LNCAP (cell line): ENCODE measurements around the gene MYD88.

ENCODE experiments used
- CTCF ChIP-seq: fragments of 450-650 bp; IDR thresholded peaks from 2 replicates; pipeline ENCODE4 v1.5.1; 2017; ENCODE audit warnings: mild to moderate bottlenecking

Gene MYD88

GRCh38 chr3:38154625-38155255 lies 16.3 kb downstream of the MYD88 start:
- no peak for TF ChIP-seq CTCF

DNA sequence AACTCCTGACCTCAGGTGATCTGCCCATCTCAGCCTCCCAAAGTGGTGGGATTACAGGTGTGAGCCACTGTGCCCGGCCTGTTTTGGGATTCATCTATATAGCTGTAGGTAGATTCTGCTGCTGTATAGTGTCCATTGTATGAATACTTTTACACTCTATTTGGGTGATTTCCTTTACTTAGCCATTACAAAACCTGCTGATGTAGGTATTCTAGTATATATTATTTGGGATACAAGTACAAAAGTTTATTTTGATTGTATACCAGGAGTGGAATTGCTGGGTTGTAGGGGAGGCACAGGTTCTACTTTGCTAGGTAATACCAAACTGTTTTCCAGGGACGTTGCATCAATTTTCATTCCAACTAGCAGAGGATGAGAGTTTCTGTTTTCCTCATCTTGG lies 17.4 kb downstream of the MYD88 start:
- no peak for TF ChIP-seq CTCF

DNA sequence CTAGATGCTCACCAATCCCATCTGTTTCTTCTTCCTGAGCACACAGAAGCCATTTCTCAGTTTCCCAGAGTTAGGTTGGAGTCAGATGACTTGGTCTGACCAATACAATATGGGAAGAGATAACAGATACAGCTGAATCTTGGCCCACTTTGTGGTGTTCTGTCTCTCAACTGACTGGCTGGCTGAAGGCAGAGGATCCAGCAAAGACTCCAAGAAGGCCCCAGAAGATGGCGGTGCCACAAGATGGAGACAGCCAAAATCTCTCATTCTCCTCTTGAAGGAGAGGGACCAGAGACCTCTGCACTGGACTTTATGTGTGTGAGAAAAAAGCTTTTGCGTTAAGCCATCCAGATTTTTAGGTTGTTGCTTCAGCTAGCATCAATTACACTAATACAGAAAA lies 18.7 kb downstream of the MYD88 start:
- no peak for TF ChIP-seq CTCF

DNA sequence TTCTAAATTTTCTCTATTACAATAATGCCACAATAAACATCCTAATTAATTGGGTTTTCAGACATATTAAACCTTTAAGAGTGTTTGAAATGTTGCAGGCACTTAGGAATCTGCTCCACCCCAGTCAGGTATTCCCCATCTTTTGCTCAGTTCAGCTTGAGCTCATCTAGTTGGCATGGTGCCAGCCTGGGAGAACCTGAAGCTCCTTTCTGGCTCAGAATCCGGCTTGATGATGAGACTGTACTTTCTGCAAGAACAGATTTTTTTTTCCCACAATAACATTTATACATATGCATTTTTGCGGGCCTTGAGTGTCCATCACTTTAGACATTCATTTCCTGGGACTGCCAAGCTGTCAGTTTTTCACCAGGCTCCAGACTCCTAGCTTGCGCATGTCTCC lies 19.1 kb downstream of the MYD88 start:
- TF ChIP-seq CTCF: no peak

DNA sequence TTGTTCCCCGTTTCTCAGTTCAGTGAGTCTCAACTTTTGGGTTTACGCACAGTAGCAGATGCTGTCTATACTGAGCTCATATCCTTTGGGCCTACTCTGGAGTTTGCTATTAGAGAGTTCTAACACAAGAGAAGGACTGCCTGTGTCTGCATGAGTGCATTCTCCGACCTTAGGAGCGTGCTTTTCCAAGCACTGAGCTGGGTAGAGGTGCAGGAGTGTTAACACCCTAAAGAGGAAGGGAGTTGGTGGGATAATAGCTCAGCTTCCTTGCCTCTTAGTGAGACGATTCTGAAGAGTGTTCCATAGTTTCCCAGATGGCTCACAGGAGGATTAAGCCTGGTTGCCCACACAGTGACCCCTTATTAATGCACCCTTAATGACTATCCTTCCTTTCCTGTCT lies 20.0 kb downstream of the MYD88 start:
- TF ChIP-seq CTCF: no peak

GRCh38 chr3:38163117-38163840 lies 24.8 kb downstream of the MYD88 start:
- TF ChIP-seq CTCF: no peak

DNA sequence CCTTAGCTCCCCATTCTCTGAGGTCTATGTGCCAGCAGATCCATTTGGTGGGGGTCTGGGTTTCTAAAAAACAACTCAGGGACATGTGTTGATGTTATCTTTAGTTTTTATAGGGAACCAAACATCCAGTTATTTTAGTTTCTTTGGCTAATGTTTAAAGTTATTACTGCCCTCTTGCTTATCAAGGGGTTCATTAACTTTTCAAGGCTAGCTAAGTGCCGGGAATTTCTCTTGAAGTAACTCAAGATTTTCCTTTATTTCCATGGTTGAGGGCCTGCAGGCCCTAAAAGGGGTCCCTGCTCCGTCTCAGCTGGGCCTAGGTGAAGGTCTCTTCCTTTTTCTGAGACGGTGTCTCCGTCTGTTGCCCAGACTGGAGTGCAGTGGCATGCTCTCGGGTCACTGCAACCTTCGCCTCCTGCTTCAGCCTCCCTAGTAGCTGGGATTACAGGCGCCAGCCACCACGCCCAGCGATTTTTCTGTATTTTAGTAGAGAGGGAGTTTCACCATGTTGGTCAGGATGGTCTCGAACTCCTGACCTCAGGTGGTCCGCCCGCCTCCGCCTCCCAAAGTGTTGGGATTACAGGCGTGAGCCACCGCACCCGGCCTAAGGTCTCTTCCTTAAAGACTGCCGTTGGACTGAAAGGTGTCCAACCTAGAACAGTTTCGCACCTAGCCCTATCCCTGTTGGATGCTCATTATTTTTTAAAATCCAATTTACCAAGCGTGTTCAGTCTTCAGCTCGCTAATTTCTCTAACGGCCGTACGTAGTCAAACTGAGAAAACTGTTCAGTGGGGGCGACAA lies 25.6 kb downstream of the MYD88 start:
- no peak for TF ChIP-seq CTCF
